ENCODE measurements around the gene FANCM.

Gene FANCM

GRCh38 chr14:45227566-45227965 lies 91.8 kb downstream of the FANCM start:
- no peak for DNase-seq (ENCODE audit: low read depth)

GRCh38 chr14:45238988-45239387 lies 103.3 kb downstream of the FANCM start:
- DNase-seq (ENCODE audit: low read depth): no peak

- DNase-seq (ENCODE audit: low read depth): no peak
Measured at GRCh38 chr14:45242706-45243105, 107.0 kb downstream of the FANCM start.

- DNase-seq (ENCODE audit: low read depth): no peak
Measured at GRCh38 chr14:45246151-45246550, 110.4 kb downstream of the FANCM start.

GRCh38 chr14:45246691-45247090 lies 111.0 kb downstream of the FANCM start:
- no peak for DNase-seq (ENCODE audit: low read depth)

- no peak for DNase-seq (ENCODE audit: low read depth)
Measured at GRCh38 chr14:45247427-45247826, 111.7 kb downstream of the FANCM start.

GRCh38 chr14:45249856-45250575 lies 114.3 kb downstream of the FANCM start:
- DNase-seq (ENCODE audit: low read depth): no peak

Data from HS-5 (cell line).